ENCODE data around the gene PGBD5. TPM values are rescaled to one million over a fixed set of nuclear protein-coding genes. Genes with fewer than 3 reads are reported as not detected.

Gene PGBD5
- polyA plus RNA-seq, 1 of the 3 experiments (the other 2 are of a cell fraction) = 0.15 TPM

DNA sequence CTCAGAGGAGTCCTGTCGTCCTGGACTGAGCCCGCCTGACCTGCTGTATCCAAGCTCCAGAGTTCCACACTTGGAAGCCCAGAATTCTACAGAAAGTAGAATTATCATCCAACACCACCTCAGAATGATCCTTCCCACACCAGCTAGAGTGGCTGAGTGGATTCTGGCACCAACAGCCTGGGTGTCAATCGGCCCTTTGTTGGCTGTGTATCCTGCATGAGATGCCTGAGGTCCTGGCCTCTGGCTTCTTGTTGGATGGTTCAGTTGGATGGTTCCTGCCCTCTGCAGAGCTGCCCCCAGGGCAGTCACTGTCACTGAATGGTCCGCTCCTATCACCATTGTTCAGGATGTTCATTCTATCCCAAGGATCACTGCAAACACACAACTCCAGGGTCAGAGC is 49.8 kb downstream of the PGBD5 start (continued):
- TF ChIP-seq, protein P1, sequence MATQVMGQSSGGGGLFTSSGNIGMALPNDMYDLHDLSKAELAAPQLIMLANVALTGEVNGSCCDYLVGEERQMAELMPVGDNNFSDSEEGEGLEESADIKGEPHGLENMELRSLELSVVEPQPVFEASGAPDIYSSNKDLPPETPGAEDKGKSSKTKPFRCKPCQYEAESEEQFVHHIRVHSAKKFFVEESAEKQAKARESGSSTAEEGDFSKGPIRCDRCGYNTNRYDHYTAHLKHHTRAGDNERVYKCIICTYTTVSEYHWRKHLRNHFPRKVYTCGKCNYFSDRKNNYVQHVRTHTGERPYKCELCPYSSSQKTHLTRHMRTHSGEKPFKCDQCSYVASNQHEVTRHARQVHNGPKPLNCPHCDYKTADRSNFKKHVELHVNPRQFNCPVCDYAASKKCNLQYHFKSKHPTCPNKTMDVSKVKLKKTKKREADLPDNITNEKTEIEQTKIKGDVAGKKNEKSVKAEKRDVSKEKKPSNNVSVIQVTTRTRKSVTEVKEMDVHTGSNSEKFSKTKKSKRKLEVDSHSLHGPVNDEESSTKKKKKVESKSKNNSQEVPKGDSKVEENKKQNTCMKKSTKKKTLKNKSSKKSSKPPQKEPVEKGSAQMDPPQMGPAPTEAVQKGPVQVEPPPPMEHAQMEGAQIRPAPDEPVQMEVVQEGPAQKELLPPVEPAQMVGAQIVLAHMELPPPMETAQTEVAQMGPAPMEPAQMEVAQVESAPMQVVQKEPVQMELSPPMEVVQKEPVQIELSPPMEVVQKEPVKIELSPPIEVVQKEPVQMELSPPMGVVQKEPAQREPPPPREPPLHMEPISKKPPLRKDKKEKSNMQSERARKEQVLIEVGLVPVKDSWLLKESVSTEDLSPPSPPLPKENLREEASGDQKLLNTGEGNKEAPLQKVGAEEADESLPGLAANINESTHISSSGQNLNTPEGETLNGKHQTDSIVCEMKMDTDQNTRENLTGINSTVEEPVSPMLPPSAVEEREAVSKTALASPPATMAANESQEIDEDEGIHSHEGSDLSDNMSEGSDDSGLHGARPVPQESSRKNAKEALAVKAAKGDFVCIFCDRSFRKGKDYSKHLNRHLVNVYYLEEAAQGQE (IDR thresholded peaks at IDR 0.05; ENCODE audit: low read depth, low read length) = no peak
- TF ChIP-seq, protein P2, sequence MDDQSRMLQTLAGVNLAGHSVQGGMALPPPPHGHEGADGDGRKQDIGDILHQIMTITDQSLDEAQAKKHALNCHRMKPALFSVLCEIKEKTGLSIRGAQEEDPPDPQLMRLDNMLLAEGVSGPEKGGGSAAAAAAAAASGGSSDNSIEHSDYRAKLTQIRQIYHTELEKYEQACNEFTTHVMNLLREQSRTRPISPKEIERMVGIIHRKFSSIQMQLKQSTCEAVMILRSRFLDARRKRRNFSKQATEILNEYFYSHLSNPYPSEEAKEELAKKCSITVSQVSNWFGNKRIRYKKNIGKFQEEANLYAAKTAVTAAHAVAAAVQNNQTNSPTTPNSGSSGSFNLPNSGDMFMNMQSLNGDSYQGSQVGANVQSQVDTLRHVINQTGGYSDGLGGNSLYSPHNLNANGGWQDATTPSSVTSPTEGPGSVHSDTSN (IDR thresholded peaks at IDR 0.05) = no peak

GRCh38 chr1:230375780-230376179 is 50.4 kb downstream of the PGBD5 start:
- no peak overlapping the region for H3K9ac ChIP-seq
- no peaks in the 10 kb centered on the region for H3F3A ChIP-seq (replicated peaks; ENCODE audit: insufficient read depth)
- no peaks in the 10 kb centered on the region for H3K79me2 ChIP-seq (ENCODE audit: insufficient read depth)
- H2AFZ ChIP-seq (ENCODE audit: low read depth) = no peak overlapping the region
- peak overlapping the region in 1 of 2 experiments; percentile 68; a peak in 2 of 4 replicates for H3K27ac ChIP-seq (ENCODE audit: low read depth in 2 of 2, low read length in 1 of 2)
- TF ChIP-seq RXRA (IDR thresholded peaks at IDR 0.05; ENCODE audit: borderline replicate concordance, low read depth) (no peak), GATA2 (CRISPR knock-in tag; IDR thresholded peaks at IDR 0.05) (no peak), USF2 (IDR thresholded peaks at IDR 0.05; ENCODE audit: borderline replicate concordance, low read depth, low read length) (no peak), MEF2A (IDR thresholded peaks at IDR 0.05; ENCODE audit: borderline replicate concordance, low read depth) (no peak), USF1 (IDR thresholded peaks at IDR 0.05; ENCODE audit: borderline replicate concordance, low read depth) (no peak), FOSL2 (IDR thresholded peaks at IDR 0.05; ENCODE audit: borderline replicate concordance, low read depth) (no peak), FOXM1 (IDR thresholded peaks at IDR 0.05; ENCODE audit: low read depth) (no peak), MAX (IDR thresholded peaks at IDR 0.05; ENCODE audit: low read depth) (no peak), MXI1 (IDR thresholded peaks at IDR 0.05; ENCODE audit: low read depth, low read length) (no peak), POLR2AphosphoS5 (IDR thresholded peaks at IDR 0.05; ENCODE audit: low read depth, low read length) (no peak), RAD21 (IDR thresholded peaks at IDR 0.05; ENCODE audit: low read length) (no peak)
- no peaks in the 10 kb centered on the region for H4K20me1 ChIP-seq (ENCODE audit: insufficient read depth)
- no peaks in the 10 kb centered on the region for H3K27me3 ChIP-seq (ENCODE audit: insufficient read depth)
- H3K9me3 ChIP-seq = no peaks in the 10 kb centered on the region
- H3K4me2 ChIP-seq = no peak overlapping the region
- DNase-seq = no peak
- H3K4me3 ChIP-seq (ENCODE audit: low read depth in 2 of 2, low read length in 1 of 2) = no peak overlapping the region
- no peaks in the 10 kb centered on the region for H3K36me3 ChIP-seq (replicated peaks in 1 of 2; ENCODE audit: control insufficient read depth in 1 of 2, insufficient read depth in 2 of 2, low read length in 1 of 2)
- 48% methylated on average over 6 of the region's 6 CpGs for WGBS (ENCODE audit: low lambda C conversion rate)
- ChIA-PET POLR2A (no interaction called here), CTCF (interaction anchor here (0.7 kb wide), 1 partner anchor 64 kb away, joined by 3 read pairs; no protein-coding TSS in a partner anchor)
- H3K9me2 ChIP-seq = no peaks in the 10 kb centered on the region
- H3K4me1 ChIP-seq (ENCODE audit: control insufficient read depth in 1 of 2, insufficient read depth in 2 of 2, low read depth in 1 of 2, low read length in 1 of 2) = peaks cover 0 to 31% of the 10 kb centered on the region in 2 experiments; a peak in 1 of 4 replicates

Measured in SK-N-SH (cell line).